Parathyroid adenoma (tissue), 2 donors: ENCODE data around the gene TMEM163.

ENCODE experiments used
- H2AFZ ChIP-seq: fragments of 300-600 bp; sonication (generic); one replicate; pipeline ENCODE4 v1.7.0; 2017; ENCODE audit warnings: antibody characterized with exemption, mild to moderate bottlenecking
- H3K27ac ChIP-seq: fragments of 300-600 bp; sonication (generic); one replicate; pipeline ENCODE4 v1.7.0; 2017
- H3K27me3 ChIP-seq: fragments of 300-600 bp; sonication (generic); one replicate; pipeline ENCODE4 v1.7.0; 2017; ENCODE audit warnings: low read length; ENCODE audit not compliant: control insufficient read depth, insufficient read depth
- H3K36me3 ChIP-seq: fragments of 300-600 bp; sonication (generic); one replicate; pipeline ENCODE4 v1.7.0; 2017; ENCODE audit warnings: low read length; ENCODE audit not compliant: control insufficient read depth, insufficient read depth
- H3K4me1 ChIP-seq: fragments of 300-600 bp; sonication (generic); one replicate; pipeline ENCODE4 v1.7.0; 2017; ENCODE audit warnings: control low read depth
- H3K4me2 ChIP-seq: fragments of 300-600 bp; sonication (generic); one replicate; pipeline ENCODE4 v1.7.0; 2017; ENCODE audit warnings: low read length
- H3K4me3 ChIP-seq: fragments of 300-600 bp; sonication (generic); one replicate; pipeline ENCODE4 v1.7.0; 2017; ENCODE audit warnings: low read depth, low read length
- H3K79me2 ChIP-seq: fragments of 300-600 bp; sonication (generic); one replicate; pipeline ENCODE4 v1.7.0; 2017; ENCODE audit warnings: control low read depth
- H3K9ac ChIP-seq: fragments of 300-600 bp; sonication (generic); one replicate; pipeline ENCODE4 v1.7.0; 2017; ENCODE audit warnings: mild to moderate bottlenecking
- H3K9me3 ChIP-seq: fragments of 300-600 bp; sonication (generic); one replicate; pipeline ENCODE4 v1.7.0; 2017; ENCODE audit warnings: low read length; ENCODE audit not compliant: control insufficient read depth
- CTCF ChIP-seq: fragments of 300-600 bp; sonication (generic); IDR thresholded peaks from one replicate; pipeline ENCODE4 v1.7.0; 2017; ENCODE audit warnings: antibody characterized with exemption, mild to moderate bottlenecking
- donor health status: primary hyperparathyroidism.

The TMEM163 gene

GRCh38 chr2:134601264-134601663 is 117.5 kb downstream of the TMEM163 start:
- H3K4me2 ChIP-seq = no peak overlapping the region
- H3K79me2 ChIP-seq = no peaks in the 10 kb centered on the region
- H3K27me3 ChIP-seq = no peaks in the 10 kb centered on the region
- H3K4me3 ChIP-seq = no peak overlapping the region
- no peaks in the 10 kb centered on the region for H3K4me1 ChIP-seq
- no peaks in the 10 kb centered on the region for H3K9me3 ChIP-seq
- no peak overlapping the region for H3K9ac ChIP-seq
- no peaks in the 10 kb centered on the region for H3K36me3 ChIP-seq
- H2AFZ ChIP-seq = no peak overlapping the region
- TF ChIP-seq CTCF = no peak
- no peak overlapping the region for H3K27ac ChIP-seq

- TF ChIP-seq CTCF = no peak
- Histone ChIP-seq H3K27me3 (no peaks in the 10 kb centered on the region), H3K4me1 (no peaks in the 10 kb centered on the region), H2AFZ (no peak overlapping the region), H3K9ac (no peak overlapping the region), H3K4me3 (no peak overlapping the region), H3K9me3 (no peaks in the 10 kb centered on the region), H3K4me2 (no peak overlapping the region), H3K79me2 (no peaks in the 10 kb centered on the region), H3K27ac (no peak overlapping the region), H3K36me3 (no peaks in the 10 kb centered on the region)
Measured at GRCh38 chr2:134600208-134600607, 118.6 kb downstream of the TMEM163 start.

- no peaks in the 10 kb centered on the region for H3K79me2 ChIP-seq
- no peak overlapping the region for H3K4me2 ChIP-seq
- no peak overlapping the region for H3K4me3 ChIP-seq
- H3K9ac ChIP-seq = no peak overlapping the region
- H3K27me3 ChIP-seq = no peaks in the 10 kb centered on the region
- H2AFZ ChIP-seq = no peak overlapping the region
- H3K4me1 ChIP-seq = no peaks in the 10 kb centered on the region
- H3K36me3 ChIP-seq = no peaks in the 10 kb centered on the region
- no peaks in the 10 kb centered on the region for H3K9me3 ChIP-seq
- no peak for TF ChIP-seq CTCF
- H3K27ac ChIP-seq = no peak overlapping the region
Measured at GRCh38 chr2:134599236-134599635, 119.6 kb downstream of the TMEM163 start.

- H3K4me2 ChIP-seq = no peak overlapping the region
- no peak overlapping the region for H3K4me3 ChIP-seq
- H3K79me2 ChIP-seq = no peaks in the 10 kb centered on the region
- no peaks in the 10 kb centered on the region for H3K9me3 ChIP-seq
- no peaks in the 10 kb centered on the region for H3K36me3 ChIP-seq
- H3K27me3 ChIP-seq = no peaks in the 10 kb centered on the region
- no peak overlapping the region for H3K27ac ChIP-seq
- no peak overlapping the region for H2AFZ ChIP-seq
- no peaks in the 10 kb centered on the region for H3K4me1 ChIP-seq
- no peak overlapping the region for H3K9ac ChIP-seq
- no peak for TF ChIP-seq CTCF
Measured at GRCh38 chr2:134594399-134594798, 124.4 kb downstream of the TMEM163 start.

GRCh38 chr2:134593519-134593918 is 125.3 kb downstream of the TMEM163 start:
- no peak overlapping the region for H3K27ac ChIP-seq
- no peaks in the 10 kb centered on the region for H3K4me1 ChIP-seq
- H3K79me2 ChIP-seq = no peaks in the 10 kb centered on the region
- H3K9ac ChIP-seq = no peak overlapping the region
- no peak overlapping the region for H3K4me2 ChIP-seq
- no peaks in the 10 kb centered on the region for H3K9me3 ChIP-seq
- no peak overlapping the region for H2AFZ ChIP-seq
- H3K36me3 ChIP-seq = no peaks in the 10 kb centered on the region
- H3K4me3 ChIP-seq = no peak overlapping the region
- H3K27me3 ChIP-seq = no peaks in the 10 kb centered on the region
- no peak for TF ChIP-seq CTCF
